Activated T-cell treated with anti-CD3 and anti-CD28 coated beads for 24 hours (primary cell): ENCODE results near the gene NPTXR.

Source experiments
- DNase-seq: peaks from one replicate; pipeline ENCODE4 v3.0.0-alpha.2; 2020; ENCODE audit warnings: low read depth

Gene NPTXR

GRCh38 chr22:38770257-38770949 lies 73.4 kb downstream of the NPTXR start:
- no peak for DNase-seq
